Measurements from ENCODE around the gene NRF1. TPM values are rescaled to one million over a fixed set of nuclear protein-coding genes. Genes with fewer than 3 reads are reported as not detected.

Gene NRF1
- total RNA-seq, 1 experiment from 2014 or later = 25.9 TPM

GRCh38 chr7:129636641-129637040 lies 25.1 kb downstream of the NRF1 start:
- DNase-seq (ENCODE audit: low read depth, low spot score) (no peak), ATAC-seq (no peak)
- H3K27me3 ChIP-seq (ENCODE audit: insufficient read depth, low read length) = no peaks in the 10 kb centered on the region
- RAD21 ChIA-PET (ENCODE audit: low non-redundant PET in 1 of 2, low total read pairs in 2 of 2, uncharacterized antibody in 2 of 2, unreplicated experiment in 2 of 2) = no interaction called here
- H3K4me2 ChIP-seq (ENCODE audit: low read length) = no peak overlapping the region
- no peaks in the 10 kb centered on the region for H3K9me2 ChIP-seq (ENCODE audit: insufficient read depth)
- H3K4me3 ChIP-seq (replicated peaks in 1 of 2; ENCODE audit: low read depth in 1 of 2, low read length in 2 of 2) = no peak overlapping the region
- no peaks in the 10 kb centered on the region for H3K9me3 ChIP-seq (ENCODE audit: control insufficient read depth in 1 of 2, insufficient read depth in 1 of 2, low read depth in 1 of 2, low read length in 2 of 2)
- H4K20me1 ChIP-seq (ENCODE audit: insufficient read depth) = peaks cover 11% of the 10 kb centered on the region; the same call in 1 of the 2 replicates
- H3K79me2 ChIP-seq (ENCODE audit: insufficient read depth, low read length) = peaks cover 95% of the 10 kb centered on the region
- no peak overlapping the region for H2AFZ ChIP-seq (ENCODE audit: low read depth, low read length, poor library complexity, severe bottlenecking)
- no peak for TF ChIP-seq REST (IDR thresholded peaks at IDR 0.05; ENCODE audit: low read depth)
- no peak for TF ChIP-seq YY1 (IDR thresholded peaks at IDR 0.05; ENCODE audit: extremely low read depth, insufficient replicate concordance, low read depth, low read length)
- no peak for TF ChIP-seq MAX (IDR thresholded peaks at IDR 0.05)
- TF ChIP-seq CBX3 (IDR thresholded peaks at IDR 0.05; ENCODE audit: low read depth) = no peak
- TF ChIP-seq ATF3 (IDR thresholded peaks at IDR 0.05) = no peak
- no peak for TF ChIP-seq TCF7L2 (IDR thresholded peaks at IDR 0.05; ENCODE audit: borderline replicate concordance, extremely low read depth, insufficient read depth, insufficient read length)
- no peak for TF ChIP-seq POLR2A (IDR thresholded peaks at IDR 0.05; ENCODE audit: borderline replicate concordance, extremely low read depth, insufficient read depth, insufficient read length)
- no peak for TF ChIP-seq POLR2AphosphoS5 (IDR thresholded peaks at IDR 0.05; ENCODE audit: low read depth, low read length)
- no peak for TF ChIP-seq ZFX (IDR thresholded peaks at IDR 0.05)
- TF ChIP-seq JUND (IDR thresholded peaks at IDR 0.05) = no peak
- no peak for TF ChIP-seq CEBPB (IDR thresholded peaks at IDR 0.05; ENCODE audit: low read depth)
- H3K27ac ChIP-seq (ENCODE audit: low read depth, low read length) = no peak overlapping the region
- no TSS peak for BruUV-seq (replicated peaks)
- intact Hi-C loops (cut with micrococcal nuclease) = no loop called here
- no peaks in the 10 kb centered on the region for H3K4me1 ChIP-seq (ENCODE audit: control insufficient read depth in 1 of 2, insufficient read depth in 2 of 2, low read length in 2 of 2)
- CTCF ChIA-PET = no interaction called here
- no peaks in the 10 kb centered on the region for H3K36me3 ChIP-seq (ENCODE audit: control insufficient read depth in 1 of 2, insufficient read depth in 2 of 2, low read length in 2 of 2)
- POLR2A ChIA-PET = no interaction called here
- H3K9ac ChIP-seq (ENCODE audit: low read length) = no peak overlapping the region
